ENCODE results near the gene CSMD2. TPM values are rescaled to one million over a fixed set of nuclear protein-coding genes. Genes with fewer than 3 reads are reported as not detected.

Gene CSMD2
- total and polyA plus RNA-seq, 2 of the 4 experiments (the other 2 are of a cell fraction) = under 0.01 to 0.36 TPM

- Histone ChIP-seq H3K9ac (ENCODE audit: low read depth, low read length) (no peak overlapping the region), H3K9me1 (ENCODE audit: insufficient read depth, low read length) (no peaks in the 10 kb centered on the region), H3K4me2 (ENCODE audit: low read depth, low read length) (no peak overlapping the region), H4K20me1 (ENCODE audit: insufficient read depth, low read length) (no peaks in the 10 kb centered on the region), H3K36me3 (ENCODE audit: control insufficient read depth, insufficient read depth, low read length) (no peaks in the 10 kb centered on the region), H4K5ac (ENCODE audit: low read depth, low read length) (no peak overlapping the region), H2BK120ac (ENCODE audit: low read depth, low read length) (no peak overlapping the region), H3K23ac (ENCODE audit: low read depth, low read length) (no peak overlapping the region), H3K79me1 (ENCODE audit: low read depth in 1 of 2, low read length in 2 of 2) (no peaks in the 10 kb centered on the region), H3K4me3 (ENCODE audit: insufficient read depth, low read depth, low read length) (no peak overlapping the region), H3K14ac (replicated peaks; ENCODE audit: low read depth, low read length) (no peak overlapping the region), H3K56ac (ENCODE audit: extremely low read depth, insufficient read depth, low read length) (no peak overlapping the region), H2AK5ac (ENCODE audit: low read depth, low read length) (no peak overlapping the region), H3K9me3 (ENCODE audit: control insufficient read depth, insufficient read depth, low read length) (peaks cover 31% of the 10 kb centered on the region), H3K27me3 (ENCODE audit: control insufficient read depth, insufficient read depth, low read length) (no peaks in the 10 kb centered on the region), H3K18ac (ENCODE audit: low read depth, low read length) (no peak overlapping the region), H2BK20ac (ENCODE audit: low read depth, low read length) (no peak overlapping the region), H2AFZ (replicated peaks; ENCODE audit: low read length, poor library complexity) (peak overlapping the region; percentile 14), H4K8ac (ENCODE audit: low read depth in 2 of 2, low read length in 2 of 2) (no peak overlapping the region), H3K27ac (ENCODE audit: insufficient read depth, low read length) (no peak overlapping the region), H3K4ac (ENCODE audit: low read depth, low read length) (no peak overlapping the region), H4K91ac (ENCODE audit: insufficient read depth, low read depth, low read length) (no peak overlapping the region), H3K4me1 (ENCODE audit: control insufficient read depth, insufficient read depth, low read length) (no peaks in the 10 kb centered on the region), H2BK5ac (ENCODE audit: low read depth, low read length, poor library complexity, severe bottlenecking) (no peak overlapping the region), H2BK15ac (ENCODE audit: low read depth, low read length) (no peak overlapping the region), H2AK9ac (replicated peaks; ENCODE audit: low read depth, low read length, poor library complexity) (no peak overlapping the region)
- WGBS, 2 experiments (ENCODE audit: extremely low coverage in 2 of 2, insufficient read length in 1 of 2) = 50% methylated on average over 2 of the region's 4 CpGs; no CpG with 5 or more reads in 1 of the 2 experiments
- no peak for DNase-seq
- dilution Hi-C loops (cut with HindIII; ENCODE audit: low sequenced_read_pairs, unreplicated experiment) = no loop called here
- CTCF ChIA-PET = no interaction called here
- ATAC-seq (ENCODE audit: low read depth) = no peak
- intact Hi-C loops (cut with micrococcal nuclease) = no loop called here
- BruUV-seq (replicated peaks) = no TSS peak
- in situ Hi-C loops (cut with MboI; ENCODE audit: low sequenced_read_pairs) = no loop called here
- POLR2A ChIA-PET (ENCODE audit: unreplicated experiment) = no interaction called here
- TF ChIP-seq CEBPB (IDR thresholded peaks at IDR 0.05; ENCODE audit: low read depth, low read length) (no peak), FOS (IDR thresholded peaks at IDR 0.05; ENCODE audit: low read depth, low read length) (no peak), SMC3 (IDR thresholded peaks at IDR 0.05; ENCODE audit: low read depth, low read length) (no peak), NFE2L2 (IDR thresholded peaks at IDR 0.05; ENCODE audit: low read depth, low read length) (no peak), ELK1 (IDR thresholded peaks at IDR 0.05; ENCODE audit: borderline replicate concordance, low read depth, low read length) (no peak), CTCF (conservative IDR thresholded peaks at IDR 0.05; ENCODE audit: low read depth, low read length) (no peak), USF2 (IDR thresholded peaks at IDR 0.05; ENCODE audit: low read depth, low read length) (no peak), MAZ (IDR thresholded peaks at IDR 0.05; ENCODE audit: borderline replicate concordance, low read depth, low read length) (no peak), MXI1 (IDR thresholded peaks at IDR 0.05; ENCODE audit: borderline replicate concordance, low read depth, low read length) (no peak), CHD1 (IDR thresholded peaks at IDR 0.05; ENCODE audit: low read depth, low read length) (no peak), POLR2A (IDR thresholded peaks at IDR 0.05; ENCODE audit: low read depth, low read length) (no peak), RAD21 (IDR thresholded peaks at IDR 0.05; ENCODE audit: low read length) (no peak), RFX5 (IDR thresholded peaks at IDR 0.05; ENCODE audit: low read depth, low read length) (no peak), MAFK (IDR thresholded peaks at IDR 0.05; ENCODE audit: low read depth, low read length) (no peak), BHLHE40 (IDR thresholded peaks at IDR 0.05; ENCODE audit: low read depth, low read length) (no peak), RCOR1 (IDR thresholded peaks at IDR 0.05; ENCODE audit: insufficient replicate concordance, low read length) (no peak)
Observed at GRCh38 chr1:33777337-33777736, 387.7 kb downstream of the CSMD2 start.
